ENCODE measurements around the gene KRT74.

KRT74 gene

GRCh38 chr12:52527121-52527800 lies 46.4 kb downstream of the KRT74 start:
- DNase-seq, result no peak
- in situ Hi-C loops (cut with MboI; ENCODE audit: low pct_unique_long_range_greater_than_20kb, low sequenced_read_pairs), result no loop called here

DNA sequence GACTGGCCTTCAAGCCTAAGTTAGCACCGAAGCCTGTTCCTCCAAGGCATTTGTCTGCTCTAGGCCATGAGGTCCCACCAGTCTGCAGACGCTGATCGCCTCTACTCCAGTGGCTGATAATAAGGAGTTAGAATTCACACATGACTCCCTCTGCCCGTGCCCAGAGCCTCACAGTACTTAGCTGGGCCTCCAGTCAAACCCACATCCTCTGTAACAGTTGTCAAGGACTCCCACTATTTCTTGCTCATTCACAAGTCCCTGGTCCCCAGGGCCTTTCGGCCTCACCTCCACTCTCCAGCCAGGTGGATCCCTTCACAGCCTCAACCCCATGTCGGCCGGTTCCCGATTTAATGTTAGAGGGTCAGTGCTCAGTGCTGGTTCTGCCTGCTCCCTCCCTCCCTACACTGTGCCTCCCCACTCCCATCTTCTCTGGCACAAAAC lies 47.1 kb downstream of the KRT74 start:
- in situ Hi-C loops (cut with MboI; ENCODE audit: low pct_unique_long_range_greater_than_20kb, low sequenced_read_pairs), result no loop called here
- no peak for DNase-seq

- in situ Hi-C loops (cut with MboI; ENCODE audit: low pct_unique_long_range_greater_than_20kb, low sequenced_read_pairs), result no loop called here
- no peak for DNase-seq
Measured at GRCh38 chr12:52525661-52526499, 47.8 kb downstream of the KRT74 start.

- in situ Hi-C loops (cut with MboI; ENCODE audit: low pct_unique_long_range_greater_than_20kb, low sequenced_read_pairs), result no loop called here
- no peak for DNase-seq
Measured at GRCh38 chr12:52524898-52525591, 48.6 kb downstream of the KRT74 start.

DNA sequence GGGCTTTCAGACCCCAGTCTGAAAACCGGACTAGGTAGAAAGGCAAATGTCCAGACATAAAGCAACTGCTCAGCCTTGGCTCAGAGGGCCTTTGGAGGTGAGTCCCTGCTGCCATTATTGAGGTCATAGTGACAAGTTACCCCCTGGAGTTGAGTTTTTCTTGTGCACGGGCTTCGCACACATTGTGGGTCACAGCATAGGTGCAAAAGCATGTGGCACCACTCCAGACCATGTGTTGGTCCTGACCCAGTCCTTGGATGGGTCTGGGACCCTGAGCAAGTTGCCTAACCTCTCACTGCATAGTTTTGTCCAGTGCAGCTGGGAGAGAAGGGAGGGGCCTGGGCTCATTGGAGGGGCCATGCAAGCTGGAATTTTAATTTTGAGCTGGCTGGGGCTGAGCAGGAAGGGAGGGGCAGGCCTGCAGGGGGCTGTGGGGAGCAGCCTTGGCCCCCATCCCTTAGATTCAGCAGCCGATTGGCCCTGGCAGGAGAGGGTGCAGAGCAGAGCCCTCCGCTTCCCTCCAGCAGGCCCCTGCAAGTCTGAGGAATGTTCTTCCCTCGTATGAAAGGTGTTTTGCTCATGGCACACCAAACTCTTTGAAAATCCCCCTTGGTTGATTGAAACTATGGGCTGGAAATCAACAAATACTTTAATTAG lies 49.3 kb downstream of the KRT74 start:
- no peak for DNase-seq
- in situ Hi-C loops (cut with MboI; ENCODE audit: low pct_unique_long_range_greater_than_20kb, low sequenced_read_pairs), result no loop called here

- no peak for DNase-seq
- in situ Hi-C loops (cut with MboI; ENCODE audit: low pct_unique_long_range_greater_than_20kb, low sequenced_read_pairs), result no loop called here
Measured at GRCh38 chr12:52523824-52524223, 49.8 kb downstream of the KRT74 start.

DNA sequence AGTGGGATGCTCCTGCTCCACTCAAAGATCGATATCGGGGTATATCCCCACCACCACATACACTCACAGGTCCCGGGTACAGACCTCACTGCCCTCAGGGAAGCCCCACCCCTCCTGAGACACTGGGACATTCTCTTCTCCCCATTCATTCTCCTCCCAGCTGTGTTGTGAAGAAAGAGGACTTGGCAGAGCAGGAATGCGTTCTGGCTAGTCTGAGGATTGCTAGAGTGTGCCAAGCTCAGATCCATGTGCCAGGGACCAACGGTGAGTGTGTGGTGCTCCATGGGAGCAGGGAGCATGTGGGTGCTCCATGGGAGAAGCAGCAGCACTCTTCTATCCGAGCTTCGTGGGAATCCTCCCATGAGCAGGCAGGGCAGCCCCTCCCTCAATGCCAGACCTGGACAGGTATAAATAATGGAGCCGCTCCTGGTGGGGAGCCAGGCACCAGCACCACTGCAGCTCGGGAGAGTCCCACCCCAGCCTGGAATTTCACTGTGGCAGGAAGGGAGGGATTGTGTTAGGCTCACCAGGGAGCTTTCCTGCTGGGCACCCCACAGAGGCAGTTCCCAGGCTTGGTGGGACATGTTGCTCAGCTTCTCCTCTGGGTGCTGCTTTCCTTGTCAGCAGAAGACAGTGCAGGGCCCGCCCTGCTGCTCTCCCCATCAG lies 51.2 kb downstream of the KRT74 start:
- DNase-seq, result no peak
- in situ Hi-C loops (cut with MboI; ENCODE audit: low pct_unique_long_range_greater_than_20kb, low sequenced_read_pairs), result no loop called here

DNA sequence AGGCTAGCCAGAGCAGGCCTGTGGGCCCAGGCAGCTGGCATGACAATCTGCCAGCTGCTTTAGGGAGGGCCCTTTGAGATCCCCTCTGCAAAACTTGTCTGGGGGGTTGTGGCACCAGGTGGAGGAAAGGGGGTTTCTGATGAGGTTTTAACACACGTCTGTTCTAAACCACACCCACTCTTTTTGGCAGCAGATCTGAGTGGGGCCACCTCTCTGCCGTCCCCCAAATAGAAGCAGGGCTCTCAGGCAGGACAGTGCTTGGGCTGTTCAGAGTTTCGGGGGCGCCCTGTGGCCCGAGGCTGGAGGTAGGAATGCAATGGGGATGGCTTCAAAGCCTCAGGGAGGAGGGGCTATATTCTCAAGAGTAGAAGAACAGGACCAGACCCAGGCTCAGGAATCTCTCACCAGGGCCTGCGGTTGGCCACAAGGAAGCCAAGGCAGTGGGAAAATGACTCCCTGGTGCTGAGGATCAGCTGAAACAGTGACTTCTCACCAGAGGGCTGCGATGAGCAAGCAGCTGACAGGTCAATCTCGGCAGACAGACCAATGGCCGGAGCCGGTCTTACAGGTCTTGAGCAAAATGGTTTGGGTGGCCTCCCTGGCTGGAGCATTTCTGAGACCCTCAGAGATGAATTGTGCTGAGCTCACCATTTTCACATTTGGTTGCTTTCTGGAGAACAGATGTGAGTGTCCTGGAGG lies 51.9 kb downstream of the KRT74 start:
- no peak for DNase-seq
- in situ Hi-C loops (cut with MboI; ENCODE audit: low pct_unique_long_range_greater_than_20kb, low sequenced_read_pairs), result no loop called here

DNA sequence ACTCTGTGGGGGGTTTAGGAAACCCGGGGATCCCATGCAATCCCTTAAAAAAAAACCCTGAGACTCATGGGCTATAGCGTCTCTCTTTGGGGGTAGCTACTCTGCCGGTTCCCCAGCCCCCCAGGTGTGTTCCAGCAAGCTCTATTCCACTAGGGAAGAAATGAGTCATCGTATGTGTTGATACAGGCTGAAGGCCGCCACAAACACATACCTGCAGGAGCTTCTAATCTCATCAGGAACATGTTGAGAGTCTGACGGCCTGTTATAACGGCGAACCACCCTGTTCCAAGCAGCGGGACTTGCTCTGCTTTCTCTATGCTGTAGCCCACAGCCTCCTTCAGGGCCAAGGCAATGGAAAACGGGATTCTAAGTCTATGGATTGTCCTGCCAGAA lies 52.5 kb downstream of the KRT74 start:
- in situ Hi-C loops (cut with MboI; ENCODE audit: low pct_unique_long_range_greater_than_20kb, low sequenced_read_pairs), result no loop called here
- DNase-seq, result no peak

GRCh38 chr12:52519826-52520662 lies 53.6 kb downstream of the KRT74 start, which contains the start of gene KRT5:
TSS of gene KRT5 (minus strand) at chr12:52520394. CDS start at chr12:52520296, 98 bp downstream.
- no peak for DNase-seq
- in situ Hi-C loops (cut with MboI; ENCODE audit: low pct_unique_long_range_greater_than_20kb, low sequenced_read_pairs), result no loop called here

DNA sequence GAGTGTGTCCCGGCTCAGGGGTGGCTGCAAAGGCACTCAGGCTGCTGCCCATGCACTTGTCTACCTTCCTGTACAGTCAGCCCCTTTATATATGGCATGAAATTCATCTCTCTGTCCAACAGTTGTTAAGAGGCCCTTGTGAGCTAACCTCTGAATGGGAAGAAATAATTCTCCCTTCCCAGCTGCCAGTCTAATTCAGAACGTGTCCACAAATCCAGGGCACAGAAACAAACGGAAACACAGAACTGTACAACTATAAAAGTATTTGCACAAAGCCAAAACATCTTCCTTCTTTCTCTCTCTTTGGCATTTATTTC lies 54.3 kb downstream of the KRT74 start:
- in situ Hi-C loops (cut with MboI; ENCODE audit: low pct_unique_long_range_greater_than_20kb, low sequenced_read_pairs), result no loop called here
- DNase-seq, result no peak

GRCh38 chr12:52518574-52519386 lies 54.9 kb downstream of the KRT74 start:
- in situ Hi-C loops (cut with MboI; ENCODE audit: low pct_unique_long_range_greater_than_20kb, low sequenced_read_pairs), result no loop called here
- DNase-seq, result no peak

- in situ Hi-C loops (cut with MboI; ENCODE audit: low pct_unique_long_range_greater_than_20kb, low sequenced_read_pairs), result no loop called here
- DNase-seq, result no peak
Measured at GRCh38 chr12:52517888-52518287, 55.8 kb downstream of the KRT74 start.

GRCh38 chr12:52517005-52517835 lies 56.4 kb downstream of the KRT74 start:
- in situ Hi-C loops (cut with MboI; ENCODE audit: low pct_unique_long_range_greater_than_20kb, low sequenced_read_pairs), result no loop called here

DNA sequence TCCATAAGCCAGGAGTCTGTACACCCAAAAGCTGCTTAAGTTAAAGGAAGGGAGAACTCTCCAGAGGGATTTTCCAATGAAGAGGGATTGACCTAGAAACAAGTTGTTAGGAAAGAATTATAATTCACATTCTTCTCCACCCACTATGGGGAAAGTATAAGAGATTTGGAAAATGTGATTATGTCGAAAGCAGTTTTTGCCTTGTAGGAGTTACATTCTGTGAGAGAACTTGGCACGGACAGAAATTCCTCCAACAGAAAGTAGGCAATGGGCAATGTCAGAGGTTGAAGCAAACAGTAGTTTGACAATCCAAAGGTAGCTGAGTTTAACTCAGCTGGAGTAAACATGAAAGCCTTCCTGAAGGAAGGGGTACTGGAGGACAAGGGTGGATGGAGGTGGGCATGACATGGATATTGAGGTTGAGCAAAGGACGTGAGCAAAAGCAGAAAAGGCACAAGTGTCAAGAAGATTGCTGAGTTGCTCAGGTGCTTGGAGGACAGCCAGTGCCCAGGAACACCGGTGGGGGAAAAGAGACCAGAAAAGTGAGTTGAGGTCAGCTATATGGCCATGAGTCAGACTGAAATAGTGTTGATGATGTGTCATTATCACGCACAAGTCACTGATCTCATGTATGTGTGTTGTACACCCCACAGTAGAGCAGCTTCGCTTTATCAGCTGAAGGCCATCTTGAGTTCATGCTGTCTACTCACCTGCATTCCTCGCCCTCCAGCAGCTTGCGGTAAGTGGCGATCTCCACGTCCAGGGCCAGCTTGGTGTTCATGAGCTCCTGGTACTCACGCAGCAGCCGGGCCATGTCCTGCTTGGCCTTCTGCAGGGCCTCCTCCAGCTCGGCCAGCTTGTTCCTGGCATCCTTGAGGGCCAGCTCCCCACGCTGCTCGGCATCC lies 57.5 kb downstream of the KRT74 start:
- no peak for DNase-seq
- in situ Hi-C loops (cut with MboI; ENCODE audit: low pct_unique_long_range_greater_than_20kb, low sequenced_read_pairs), result no loop called here

More at GRCh38 chr12:52517005-52517835, 56.4 kb downstream of the KRT74 start:
- no peak for DNase-seq
